ENCODE measurements around the gene BRAF. TPM values are rescaled to one million over a fixed set of nuclear protein-coding genes. Genes with fewer than 3 reads are reported as not detected.
"Not testable (repeated sequence)": the region's sequence is repeated elsewhere in the genome, so short reads cannot be mapped to it uniquely, and the experiment has no call there.

The BRAF gene
- total and polyA plus RNA-seq, 11 donors, result 6.7 to 33.5 (median 23.4) TPM

DNA sequence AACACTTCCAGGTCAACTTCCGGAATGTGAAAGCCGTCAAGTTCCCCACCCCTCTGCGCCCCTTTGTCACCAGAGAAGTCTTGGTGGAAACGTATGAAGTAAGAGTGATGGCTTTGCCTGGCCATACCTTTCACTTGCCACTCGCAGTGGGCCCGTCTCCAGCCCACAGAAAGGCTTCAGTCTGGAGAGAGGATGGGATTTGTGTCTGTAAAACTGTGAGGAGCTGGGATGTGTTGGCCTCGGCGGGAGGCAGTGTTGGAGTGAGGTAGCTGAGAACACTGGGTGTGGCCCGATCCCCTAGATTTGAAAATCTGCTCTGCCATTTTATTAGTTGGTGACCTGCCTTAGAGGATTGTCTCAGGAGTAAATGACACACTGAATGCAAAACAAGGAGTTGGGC is 245.5 kb downstream of the BRAF start:
- no peak for ATAC-seq
- 93 to 96% (median 95%) methylated on average over 9 of the region's 9 CpGs for WGBS, 4 donors
- H3K36me3 ChIP-seq, result peaks cover 0 to 52% (median 36%) of the 10 kb centered on the region in 9 donors
- peaks cover 0 to 25% (median 13%) of the 10 kb centered on the region in 12 donors for H3K4me1 ChIP-seq
- no peaks in the 10 kb centered on the region for H3K27me3 ChIP-seq
- H3K27ac ChIP-seq, result no peak overlapping the region
- no peak for DNase-seq
- H3K9me3 ChIP-seq, result no peaks in the 10 kb centered on the region
- H3K4me3 ChIP-seq, result no peak overlapping the region
- intact Hi-C loops (cut with DNase I), result loop anchor here in 3 of 10 donors (10.0 kb wide), 1 partner anchor 336 kb away; the partner anchor contains the start of gene MRPS33 (in 3 of the 3)
- TF ChIP-seq, protein P1, sequence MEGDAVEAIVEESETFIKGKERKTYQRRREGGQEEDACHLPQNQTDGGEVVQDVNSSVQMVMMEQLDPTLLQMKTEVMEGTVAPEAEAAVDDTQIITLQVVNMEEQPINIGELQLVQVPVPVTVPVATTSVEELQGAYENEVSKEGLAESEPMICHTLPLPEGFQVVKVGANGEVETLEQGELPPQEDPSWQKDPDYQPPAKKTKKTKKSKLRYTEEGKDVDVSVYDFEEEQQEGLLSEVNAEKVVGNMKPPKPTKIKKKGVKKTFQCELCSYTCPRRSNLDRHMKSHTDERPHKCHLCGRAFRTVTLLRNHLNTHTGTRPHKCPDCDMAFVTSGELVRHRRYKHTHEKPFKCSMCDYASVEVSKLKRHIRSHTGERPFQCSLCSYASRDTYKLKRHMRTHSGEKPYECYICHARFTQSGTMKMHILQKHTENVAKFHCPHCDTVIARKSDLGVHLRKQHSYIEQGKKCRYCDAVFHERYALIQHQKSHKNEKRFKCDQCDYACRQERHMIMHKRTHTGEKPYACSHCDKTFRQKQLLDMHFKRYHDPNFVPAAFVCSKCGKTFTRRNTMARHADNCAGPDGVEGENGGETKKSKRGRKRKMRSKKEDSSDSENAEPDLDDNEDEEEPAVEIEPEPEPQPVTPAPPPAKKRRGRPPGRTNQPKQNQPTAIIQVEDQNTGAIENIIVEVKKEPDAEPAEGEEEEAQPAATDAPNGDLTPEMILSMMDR (IDR thresholded peaks at IDR 0.05), result no peak
- TF ChIP-seq POLR2A (IDR thresholded peaks at IDR 0.05), result no peak

- Histone ChIP-seq H3K4me1 (peaks cover 0 to 29% (median 17%) of the 10 kb centered on the region in 12 donors), H3K4me3 (no peak overlapping the region), H3K9me3 (no peaks in the 10 kb centered on the region), H3K27ac (no peak overlapping the region), H3K27me3 (no peaks in the 10 kb centered on the region), H3K36me3 (peaks cover 0 to 48% (median 36%) of the 10 kb centered on the region in 9 donors)
- WGBS, 4 donors, result 92 to 97% (median 95%) methylated on average over 7 of the region's 7 CpGs
- TF ChIP-seq, protein P1 (IDR thresholded peaks at IDR 0.05), result no peak
- no peak for TF ChIP-seq POLR2A (IDR thresholded peaks at IDR 0.05)
- no peak for DNase-seq
- intact Hi-C loops (cut with DNase I), result loop anchor here in 3 of 10 donors (10.0 kb wide), 1 partner anchor 336 kb away; the partner anchor contains the start of gene MRPS33 (in 3 of the 3)
- ATAC-seq, result no peak
Measured at GRCh38 chr7:140678816-140679130, 246.0 kb downstream of the BRAF start.

- DNase-seq (no peak), ATAC-seq (no peak)
- 95 to 96% (median 95%) methylated on average over 20 of the region's 20 CpGs for WGBS, 4 donors
- TF ChIP-seq, protein P1 (IDR thresholded peaks at IDR 0.05), result no peak
- TF ChIP-seq POLR2A (IDR thresholded peaks at IDR 0.05), result no peak
- Histone ChIP-seq H3K4me1 (peaks cover 0 to 32% (median 18%) of the 10 kb centered on the region in 12 donors), H3K27me3 (no peaks in the 10 kb centered on the region), H3K9me3 (no peaks in the 10 kb centered on the region), H3K4me3 (no peak overlapping the region), H3K36me3 (peaks cover 0 to 43% (median 33%) of the 10 kb centered on the region in 9 donors), H3K27ac (no peak overlapping the region)
- intact Hi-C loops (cut with DNase I), result loop anchor here in 3 of 10 donors (10.0 kb wide), 1 partner anchor 337 kb away; the partner anchor contains the start of gene MRPS33 (in 3 of the 3)
Measured at GRCh38 chr7:140678081-140678815, 246.5 kb downstream of the BRAF start.

DNA sequence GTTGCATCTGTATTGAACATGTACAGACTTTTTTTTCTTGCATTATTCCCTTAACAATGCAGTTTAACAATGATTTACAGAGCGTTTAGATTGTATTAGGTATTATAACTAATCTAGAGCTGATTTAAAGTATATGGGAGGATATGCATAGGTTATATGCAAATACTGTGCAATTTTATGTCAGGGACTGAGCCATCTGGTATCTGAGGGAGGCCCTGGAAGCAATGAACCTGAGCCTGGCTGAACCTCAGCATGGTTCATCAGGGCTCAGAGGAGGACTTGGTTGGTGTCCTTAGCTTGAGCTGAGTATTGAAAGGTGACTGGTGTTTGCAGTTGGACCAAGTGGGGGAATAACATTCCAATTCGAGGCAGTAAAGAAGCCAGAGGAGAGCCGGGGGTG is 247.2 kb downstream of the BRAF start:
- H3K4me3 ChIP-seq, result no peak overlapping the region
- H3K4me1 ChIP-seq, result peaks cover 0 to 33% (median 19%) of the 10 kb centered on the region in 12 donors
- intact Hi-C loops (cut with DNase I), result loop anchor here in 3 of 10 donors (10.0 kb wide), 1 partner anchor 337 kb away; the partner anchor contains the start of gene MRPS33 (in 3 of the 3)
- DNase-seq (no peak), ATAC-seq (no peak)
- TF ChIP-seq, protein P1 (IDR thresholded peaks at IDR 0.05), result no peak
- TF ChIP-seq POLR2A (IDR thresholded peaks at IDR 0.05), result no peak
- 91 to 94% (median 92%) methylated on average over 3 of the region's 3 CpGs for WGBS, 4 donors
- H3K27me3 ChIP-seq, result no peaks in the 10 kb centered on the region
- H3K27ac ChIP-seq, result no peak overlapping the region
- peaks cover 0 to 40% (median 28%) of the 10 kb centered on the region in 9 donors for H3K36me3 ChIP-seq
- H3K9me3 ChIP-seq, result no peaks in the 10 kb centered on the region

- WGBS, 4 donors, result 87 to 96% (median 94%) methylated on average over 11 of the region's 11 CpGs
- H3K27ac ChIP-seq, H3K4me3 ChIP-seq, ATAC-seq, H3K9me3 ChIP-seq, DNase-seq, H3K27me3 ChIP-seq: not testable (repeated sequence)
- intact Hi-C loops (cut with DNase I), result loop anchor here in 3 of 10 donors (10.0 kb wide), 1 partner anchor 338 kb away; the partner anchor contains the start of gene MRPS33 (in 3 of the 3)
- Histone ChIP-seq H3K4me1 (peaks cover 0 to 37% (median 21%) of the 10 kb centered on the region in 12 donors), H3K36me3 (peaks cover 0 to 36% (median 24%) of the 10 kb centered on the region in 9 donors)
Measured at GRCh38 chr7:140676956-140677355, 247.8 kb downstream of the BRAF start.

Measured in heart left ventricle (tissue), 16 donors.